Spleen (tissue), 11 donors: ENCODE data around the gene SPATA25. TPM values are rescaled to one million over a fixed set of nuclear protein-coding genes. Genes with fewer than 3 reads are reported as not detected.
A peak's percentile ranks its signal among the peaks of the same experiment; 100 is the strongest.

ENCODE experiments used
- DNase-seq: peaks from one replicate; pipeline ENCODE4 v3.0.0-alpha.2; 2020
- H3K27ac ChIP-seq, 8 donors: fragments of 200-600 bp; sonication (generic) in 7 of 8; 1 replicate in 4 of 8; 2 replicates in 4 of 8; pipeline versions ENCODE4 v1.5.0 to v1.8.0; 2016 to 2021; ENCODE audit warnings: inconsistent platforms in 4 of 8, mild to moderate bottlenecking in 4 of 8, moderate library complexity in 1 of 8
- H3K27me3 ChIP-seq, 7 donors: fragments of 200-600 bp; sonication (generic) in 6 of 7; replicated peaks in 1 of 7; 1 replicate in 4 of 7; 2 replicates in 3 of 7; pipeline versions ENCODE4 v1.5.0 to v1.8.0; 2016 to 2021; ENCODE audit warnings: inconsistent platforms in 3 of 7, mild to moderate bottlenecking in 1 of 7
- H3K36me3 ChIP-seq, 6 donors: fragments of 200-600 bp; sonication (generic) in 5 of 6; 1 replicate in 4 of 6; 2 replicates in 2 of 6; pipeline versions ENCODE4 v1.5.0 to v1.8.0; 2016 to 2021; ENCODE audit warnings: inconsistent platforms in 2 of 6
- H3K4me1 ChIP-seq, 6 donors: fragments of 200-600 bp; sonication (generic) in 5 of 6; 1 replicate in 3 of 6; 2 replicates in 3 of 6; pipeline versions ENCODE4 v1.5.0 to v1.8.0; 2016 to 2021; ENCODE audit warnings: inconsistent platforms in 3 of 6
- H3K4me3 ChIP-seq, 8 donors: fragments of 200-600 bp; sonication (generic) in 7 of 8; 1 replicate in 4 of 8; 2 replicates in 4 of 8; pipeline versions ENCODE4 v1.5.0 to v1.8.0; 2016 to 2021; ENCODE audit warnings: inconsistent platforms in 4 of 8, mild to moderate bottlenecking in 4 of 8, moderate library complexity in 2 of 8
- H3K9me3 ChIP-seq, 8 donors: fragments of 200-600 bp; sonication (generic) in 7 of 8; 1 replicate in 4 of 8; 2 replicates in 4 of 8; pipeline versions ENCODE4 v1.5.0 to v1.8.0; 2016 to 2021; ENCODE audit warnings: inconsistent platforms in 4 of 8
- CTCF ChIP-seq, 11 experiments: fragments of 200-600 bp in 7 of 11; fragments of 450-650 bp in 4 of 11; sonication (generic) in 4 of 11; IDR thresholded peaks in 8 of 11; conservative IDR thresholded peaks in 3 of 11; 1 replicate in 7 of 11; 2 replicates in 4 of 11; pipeline versions ENCODE4 v1.4.0 to v1.8.0; 2016 to 2021; ENCODE audit warnings: antibody characterized with exemption in 11 of 11, inconsistent platforms in 4 of 11, mild to moderate bottlenecking in 1 of 11
- POLR2A ChIP-seq, 3 donors: fragments of 450-650 bp; IDR thresholded peaks; one replicate each; pipeline ENCODE4 v1.5.1; 2017; ENCODE audit warnings: antibody characterized with exemption in 3 of 3, mild to moderate bottlenecking in 1 of 3
- POLR2AphosphoS5 ChIP-seq, 3 donors: sonication (generic); formaldehyde crosslinking; IDR thresholded peaks; one replicate each; pipeline ENCODE4 v1.5.1; 2017; ENCODE audit warnings: antibody characterized with exemption in 3 of 3
- WGBS, 5 donors: extraction: QIAGEN DNeasy Blood & Tissue Kit in 3 of 5; methylation state at CpG; one replicate each; pipeline versions ENCODE4 v1.1.5 to v1.1.7; 2013 to 2018; 5-methylcytosine and 5-hydroxymethylcytosine counted together
- intact Hi-C: fragments of 100-400 bp; cut with DNase I; formaldehyde crosslinking; loops from one replicate; pipeline ENCODE4 v1.15.0; 2023; ENCODE audit warnings: low total_unique reads
- polyA plus RNA-seq, 3 donors: library from polyadenylated mRNA; stranded (reverse); fragments of 200-250 nt; gene quantifications; one replicate each; pipeline ENCODE4 v1.2.1, GENCODE V29; 2013
- total RNA-seq, 7 donors: library from RNA; depleted of rRNA in 3 of 7; stranded (reverse); fragments of >200 nt in 3 of 7; fragmentation: NEBNext Ultra II Directional in 4 of 7; extraction: Animal tissue kit (Norgen Biotek cat#: 25700) in 4 of 7; gene quantifications; one replicate each; pipeline versions ENCODE4 v1.1.0 to v1.2.1, GENCODE V29; 2016 to 2021
- donor health status: healthy with polysubstance abuse.
- donor health status: DM: no; HTN: no; CAD: no; lungs with moderate emphysema.
- donor health status: DM: no; HTN: no; CAD: no.
- donor health status: Bipolar disorder and iron deficiency.
- donor health status: healthy.
- donor health status: DM: no; HTN: no; CAD: no.
- donor health status: DM: yes; HTN: yes; CAD: no.

SPATA25 gene
- total and polyA plus RNA-seq, 10 donors: 0.41 to 11.5 (median 3.0) TPM

- no peaks in the 10 kb centered on the region for H3K9me3 ChIP-seq
- H3K27ac ChIP-seq: no peak overlapping the region
- peaks cover 0 to 29% (median 21%) of the 10 kb centered on the region in 6 donors for H3K36me3 ChIP-seq
- no peaks in the 10 kb centered on the region for H3K27me3 ChIP-seq
- peaks cover 0 to 10% (median 2%) of the 10 kb centered on the region in 6 donors for H3K4me1 ChIP-seq
- no peak for DNase-seq
- intact Hi-C loops: no loop called here
- H3K4me3 ChIP-seq: no peak overlapping the region
- TF ChIP-seq POLR2A (IDR thresholded peaks at IDR 0.05) (no peak), CTCF (IDR thresholded peaks at IDR 0.05 in 8 of 11, conservative IDR thresholded peaks at IDR 0.05 in 3 of 11) (no peak), POLR2AphosphoS5 (IDR thresholded peaks at IDR 0.05) (no peak)
- 75 to 97% (median 78%) methylated on average over 1 of the region's 1 CpG for WGBS, 5 donors
Measured at GRCh38 chr20:45873409-45874103, 13.9 kb downstream of the SPATA25 start.

GRCh38 chr20:45872626-45873025 is 14.8 kb downstream of the SPATA25 start:
- Histone ChIP-seq H3K4me1 (peaks cover 0 to 10% (median 2%) of the 10 kb centered on the region in 6 donors), H3K4me3 (no peak overlapping the region), H3K27ac (no peak overlapping the region), H3K9me3 (no peaks in the 10 kb centered on the region), H3K27me3 (no peaks in the 10 kb centered on the region), H3K36me3 (peaks cover 0 to 20% (median 12%) of the 10 kb centered on the region in 6 donors)
- intact Hi-C loops: no loop called here
- TF ChIP-seq POLR2A (IDR thresholded peaks at IDR 0.05) (no peak), POLR2AphosphoS5 (IDR thresholded peaks at IDR 0.05) (no peak), CTCF (IDR thresholded peaks at IDR 0.05 in 8 of 11, conservative IDR thresholded peaks at IDR 0.05 in 3 of 11) (no peak)
- DNase-seq: peak; percentile 41
- WGBS, 5 donors: 91 to 100% (median 96%) methylated on average over 3 to 4 of the region's 4 CpGs

- Histone ChIP-seq H3K4me1 (peaks cover 0 to 10% (median 2%) of the 10 kb centered on the region in 6 donors), H3K9me3 (no peaks in the 10 kb centered on the region), H3K36me3 (peaks cover 0 to 6% (median 0%) of the 10 kb centered on the region in 6 donors), H3K27me3 (no peaks in the 10 kb centered on the region), H3K27ac (no peak overlapping the region), H3K4me3 (no peak overlapping the region)
- TF ChIP-seq POLR2AphosphoS5 (IDR thresholded peaks at IDR 0.05): no peak
- no peak for TF ChIP-seq CTCF (IDR thresholded peaks at IDR 0.05 in 8 of 11, conservative IDR thresholded peaks at IDR 0.05 in 3 of 11)
- TF ChIP-seq POLR2A (IDR thresholded peaks at IDR 0.05): no peak
- DNase-seq: no peak
- intact Hi-C loops: no loop called here
Measured at GRCh38 chr20:45867819-45868176, 19.6 kb downstream of the SPATA25 start.

GRCh38 chr20:45867136-45867818 is 20.1 kb downstream of the SPATA25 start:
- H3K27ac ChIP-seq: no peak overlapping the region
- WGBS, 5 donors: 89 to 97% (median 92%) methylated on average over 6 of the region's 6 CpGs

More at GRCh38 chr20:45867136-45867818, 20.1 kb downstream of the SPATA25 start:
- Histone ChIP-seq H3K36me3 (peaks cover 0 to under 1% (median 0%) of the 10 kb centered on the region in 6 donors), H3K27me3 (no peaks in the 10 kb centered on the region), H3K4me3 (no peak overlapping the region), H3K4me1 (peaks cover 0 to 10% (median 2%) of the 10 kb centered on the region in 6 donors), H3K9me3 (no peaks in the 10 kb centered on the region)
- TF ChIP-seq POLR2AphosphoS5 (IDR thresholded peaks at IDR 0.05) (no peak), POLR2A (IDR thresholded peaks at IDR 0.05) (no peak), CTCF (IDR thresholded peaks at IDR 0.05 in 8 of 11, conservative IDR thresholded peaks at IDR 0.05 in 3 of 11) (no peak)
- intact Hi-C loops: no loop called here
- DNase-seq: peak; percentile 5
